Thymus (tissue), 11 donors: ENCODE results near the gene PCDH1. TPM values are rescaled to one million over a fixed set of nuclear protein-coding genes. Genes with fewer than 3 reads are reported as not detected.

Source experiments
- DNase-seq, 9 donors: peaks; one replicate each; pipeline ENCODE4 v3.0.0-alpha.2; 2013; ENCODE audit warnings: low spot score in 9 of 9, low read depth in 6 of 9, missing footprints in 1 of 9
- H3K27ac ChIP-seq, 2 donors: one replicate each; pipeline ENCODE4 v1.5.1; 2013; ENCODE audit warnings: control low read depth in 1 of 2, low read depth in 1 of 2, low read length in 1 of 2, mild to moderate bottlenecking in 1 of 2, moderate library complexity in 1 of 2
- H3K27me3 ChIP-seq, 2 donors: one replicate each; pipeline ENCODE4 v1.5.1; 2013; ENCODE audit warnings: low read length in 1 of 2; ENCODE audit not compliant: control insufficient read depth in 2 of 2, insufficient read depth in 1 of 2
- H3K36me3 ChIP-seq, 2 donors: one replicate each; pipeline ENCODE4 v1.5.1; 2013; ENCODE audit warnings: low read length in 1 of 2, mild to moderate bottlenecking in 1 of 2, moderate library complexity in 1 of 2; ENCODE audit not compliant: control insufficient read depth in 2 of 2, insufficient read depth in 2 of 2
- H3K4me1 ChIP-seq, 2 donors: one replicate each; pipeline ENCODE4 v1.5.1; 2013; ENCODE audit warnings: low read length in 2 of 2; ENCODE audit not compliant: control insufficient read depth in 2 of 2, insufficient read depth in 2 of 2
- H3K4me3 ChIP-seq, 2 donors: one replicate each; pipeline ENCODE4 v1.5.1; 2013; ENCODE audit warnings: low read length in 2 of 2, control low read depth in 1 of 2, mild to moderate bottlenecking in 1 of 2
- H3K9me3 ChIP-seq, 2 donors: one replicate each; pipeline ENCODE4 v1.5.1; 2013; ENCODE audit warnings: low read length in 1 of 2, mild to moderate bottlenecking in 1 of 2; ENCODE audit not compliant: control insufficient read depth in 2 of 2, insufficient read depth in 1 of 2
- WGBS: extraction: QIAGEN DNeasy Blood & Tissue Kit; methylation state at CpG from one replicate; pipeline ENCODE4 v1.1.7; 2013; 5-methylcytosine and 5-hydroxymethylcytosine counted together
- polyA plus RNA-seq: library from polyadenylated mRNA; stranded (reverse); fragments of 200-250 nt; gene quantifications from one replicate; pipeline ENCODE4 v1.2.3, GENCODE V29; 2013
- total RNA-seq: library from RNA; stranded (reverse); fragments of 120-200 nt; gene quantifications from one replicate; pipeline ENCODE4 v1.2.4, GENCODE V29; 2013
- donor health status: healthy.

The PCDH1 gene
- total and polyA plus RNA-seq, 2 donors, result 1.9 to 5.1 TPM

GRCh38 chr5:141845371-141845851 is 32.8 kb downstream of the PCDH1 start:
- WGBS, result 28% methylated on average over 6 of the region's 7 CpGs
- Histone ChIP-seq H3K27me3 (peaks cover 0 to 4% of the 10 kb centered on the region in 2 donors), H3K4me1 (peaks cover 60 to 76% of the 10 kb centered on the region in 2 donors), H3K36me3 (no peaks in the 10 kb centered on the region), H3K27ac (peak overlapping the region; percentile 52 to 90), H3K4me3 (no peak overlapping the region), H3K9me3 (peaks cover 0 to 2% of the 10 kb centered on the region in 2 donors)
- peak in 7 of 9 donors; percentile 58 to 89 (median 74) for DNase-seq

GRCh38 chr5:141844414-141845097 is 33.7 kb downstream of the PCDH1 start:
- peaks cover 0 to 4% of the 10 kb centered on the region in 2 donors for H3K27me3 ChIP-seq
- 95% methylated on average over 9 of the region's 9 CpGs for WGBS
- no peak for DNase-seq
- H3K4me1 ChIP-seq, result peaks cover 68 to 82% of the 10 kb centered on the region in 2 donors
- no peaks in the 10 kb centered on the region for H3K36me3 ChIP-seq
- peaks cover 0 to 2% of the 10 kb centered on the region in 2 donors for H3K9me3 ChIP-seq
- H3K27ac ChIP-seq, result peak overlapping the region; percentile 5 to 90
- no peak overlapping the region for H3K4me3 ChIP-seq

- Histone ChIP-seq H3K4me1 (peaks cover 69 to 83% of the 10 kb centered on the region in 2 donors), H3K27me3 (peaks cover 0 to 2% of the 10 kb centered on the region in 2 donors), H3K4me3 (no peak overlapping the region), H3K36me3 (no peaks in the 10 kb centered on the region), H3K27ac (peak overlapping the region in 1 of 2 donors; percentile 87), H3K9me3 (peaks cover 0 to 5% of the 10 kb centered on the region in 2 donors)
- no peak for DNase-seq
- WGBS, result 83% methylated on average over 5 of the region's 5 CpGs
Measured at GRCh38 chr5:141843156-141843927, 34.9 kb downstream of the PCDH1 start.

- Histone ChIP-seq H3K9me3 (peaks cover 0 to 5% of the 10 kb centered on the region in 2 donors), H3K4me3 (peak overlapping the region; percentile 11 to 28), H3K36me3 (no peaks in the 10 kb centered on the region), H3K4me1 (peaks cover 77 to 94% of the 10 kb centered on the region in 2 donors), H3K27ac (peak overlapping the region in 1 of 2 donors; percentile 87), H3K27me3 (peaks cover 0 to 4% of the 10 kb centered on the region in 2 donors)
- 90% methylated on average over 14 of the region's 14 CpGs for WGBS
- DNase-seq, result no peak
Measured at GRCh38 chr5:141841378-141842180, 36.6 kb downstream of the PCDH1 start.

GRCh38 chr5:141840826-141841360 is 37.3 kb downstream of the PCDH1 start:
- peaks cover 0 to 5% of the 10 kb centered on the region in 2 donors for H3K9me3 ChIP-seq
- H3K27me3 ChIP-seq, result peaks cover 0 to 4% of the 10 kb centered on the region in 2 donors
- no peaks in the 10 kb centered on the region for H3K36me3 ChIP-seq
- H3K4me1 ChIP-seq, result peaks cover 78 to 94% of the 10 kb centered on the region in 2 donors
- H3K27ac ChIP-seq, result peak overlapping the region in 1 of 2 donors; percentile 2
- WGBS, result 95% methylated on average over 6 of the region's 6 CpGs
- no peak for DNase-seq
- no peak overlapping the region for H3K4me3 ChIP-seq

GRCh38 chr5:141840280-141840812 is 37.9 kb downstream of the PCDH1 start:
- H3K27me3 ChIP-seq, result peaks cover 0 to 4% of the 10 kb centered on the region in 2 donors
- H3K27ac ChIP-seq, result peak overlapping the region in 1 of 2 donors; percentile 2
- WGBS, result 95% methylated on average over 3 of the region's 3 CpGs
- no peak overlapping the region for H3K4me3 ChIP-seq
- H3K9me3 ChIP-seq, result peaks cover 0 to 5% of the 10 kb centered on the region in 2 donors
- H3K4me1 ChIP-seq, result peaks cover 81 to 94% of the 10 kb centered on the region in 2 donors
- no peak for DNase-seq
- no peaks in the 10 kb centered on the region for H3K36me3 ChIP-seq

GRCh38 chr5:141839015-141839513 is 39.1 kb downstream of the PCDH1 start:
- H3K4me1 ChIP-seq, result peaks cover 71 to 89% of the 10 kb centered on the region in 2 donors
- H3K36me3 ChIP-seq, result no peaks in the 10 kb centered on the region
- peaks cover 0 to 4% of the 10 kb centered on the region in 2 donors for H3K27me3 ChIP-seq
- H3K9me3 ChIP-seq, result peaks cover 0 to 5% of the 10 kb centered on the region in 2 donors
- WGBS, result 26% methylated on average over 11 of the region's 11 CpGs
- peak in 3 of 9 donors; percentile 36 to 65 (median 40) for DNase-seq
- peak overlapping the region in 1 of 2 donors; percentile 86 for H3K27ac ChIP-seq
- peak overlapping the region; percentile 17 to 18 for H3K4me3 ChIP-seq
